Measurements from ENCODE around the gene VCX2.

GRCh38 chrX:8204943-8205342 is 33.9 kb upstream of the VCX2 start:
- TF ChIP-seq, protein P1, sequence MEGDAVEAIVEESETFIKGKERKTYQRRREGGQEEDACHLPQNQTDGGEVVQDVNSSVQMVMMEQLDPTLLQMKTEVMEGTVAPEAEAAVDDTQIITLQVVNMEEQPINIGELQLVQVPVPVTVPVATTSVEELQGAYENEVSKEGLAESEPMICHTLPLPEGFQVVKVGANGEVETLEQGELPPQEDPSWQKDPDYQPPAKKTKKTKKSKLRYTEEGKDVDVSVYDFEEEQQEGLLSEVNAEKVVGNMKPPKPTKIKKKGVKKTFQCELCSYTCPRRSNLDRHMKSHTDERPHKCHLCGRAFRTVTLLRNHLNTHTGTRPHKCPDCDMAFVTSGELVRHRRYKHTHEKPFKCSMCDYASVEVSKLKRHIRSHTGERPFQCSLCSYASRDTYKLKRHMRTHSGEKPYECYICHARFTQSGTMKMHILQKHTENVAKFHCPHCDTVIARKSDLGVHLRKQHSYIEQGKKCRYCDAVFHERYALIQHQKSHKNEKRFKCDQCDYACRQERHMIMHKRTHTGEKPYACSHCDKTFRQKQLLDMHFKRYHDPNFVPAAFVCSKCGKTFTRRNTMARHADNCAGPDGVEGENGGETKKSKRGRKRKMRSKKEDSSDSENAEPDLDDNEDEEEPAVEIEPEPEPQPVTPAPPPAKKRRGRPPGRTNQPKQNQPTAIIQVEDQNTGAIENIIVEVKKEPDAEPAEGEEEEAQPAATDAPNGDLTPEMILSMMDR (IDR thresholded peaks at IDR 0.05; ENCODE audit: borderline replicate concordance, extremely low read depth, low read length, poor library complexity, severe bottlenecking), result no peak
- TF ChIP-seq EZH2 (IDR thresholded peaks at IDR 0.05; ENCODE audit: borderline replicate concordance, low read depth, low read length, severe bottlenecking), result no peak

Measured in DND-41 (cell line).